NT2/D1 (cell line): ENCODE measurements around the gene APOA1.

Source experiments
- DNase-seq: peaks from one replicate; pipeline ENCODE4 v3.0.0-alpha.2; 2011; ENCODE audit warnings: low read depth, low spot score
- H3K27me3 ChIP-seq: 2 replicates; pipeline ENCODE4 v1.6.0; 2011; ENCODE audit warnings: mild to moderate bottlenecking; ENCODE audit not compliant: insufficient read length, insufficient read depth
- H3K36me3 ChIP-seq: 2 replicates; pipeline ENCODE4 v1.6.1; 2011; ENCODE audit warnings: mild to moderate bottlenecking, low read length, mixed read lengths; ENCODE audit not compliant: insufficient read depth, insufficient read length
- H3K4me1 ChIP-seq: 2 replicates; pipeline ENCODE4 v1.5.1; 2011; ENCODE audit not compliant: insufficient read depth, insufficient read length
- H3K4me3 ChIP-seq: 2 replicates; pipeline ENCODE4 v1.5.1; 2011; ENCODE audit warnings: low read depth; ENCODE audit not compliant: insufficient read length
- H3K9ac ChIP-seq: 2 replicates; pipeline ENCODE4 v1.6.0; 2011; ENCODE audit warnings: low read depth; ENCODE audit not compliant: insufficient read length
- H3K9me3 ChIP-seq: 2 replicates; pipeline ENCODE4 v1.5.1; 2011; ENCODE audit warnings: mild to moderate bottlenecking, low read length; ENCODE audit not compliant: insufficient read depth
- SUZ12 ChIP-seq: IDR thresholded peaks from 2 replicates; pipeline ENCODE4 v1.6.1; 2011; ENCODE audit not compliant: insufficient read length, insufficient read depth; ENCODE audit errors: extremely low read depth
- YY1 ChIP-seq: IDR thresholded peaks from 2 replicates; pipeline ENCODE4 v1.6.1; 2011; ENCODE audit not compliant: insufficient read length, insufficient read depth
- ZNF274 ChIP-seq: IDR thresholded peaks from 2 replicates; pipeline ENCODE4 v1.6.1; 2011; ENCODE audit warnings: mild to moderate bottlenecking, low read depth, low read length

Gene APOA1

GRCh38 chr11:116837231-116838091 is at the start of gene APOA1:
Gene APOA1, minus strand, starts transcription at chr11:116837622. Its CDS starts 235 bp downstream, at chr11:116837387.
- peaks cover 21% of the 10 kb centered on the region for H3K4me1 ChIP-seq
- TF ChIP-seq SUZ12 (no peak), YY1 (no peak), ZNF274 (no peak)
- peak within 1 kb of the TSS; percentile 61 for H3K9ac ChIP-seq
- no peak within 1 kb of the TSS for H3K4me3 ChIP-seq
- H3K36me3 ChIP-seq, result no peaks in the 10 kb centered on the region
- peak; percentile 38 for DNase-seq
- no peaks in the 10 kb centered on the region for H3K9me3 ChIP-seq
- H3K27me3 ChIP-seq, result no peaks in the 10 kb centered on the region

- TF ChIP-seq SUZ12, result no peak
- TF ChIP-seq ZNF274, result no peak
- TF ChIP-seq YY1, result no peak
- DNase-seq, result no peak
- no peak overlapping the region for H3K9ac ChIP-seq
- H3K4me3 ChIP-seq, result no peak overlapping the region
- H3K4me1 ChIP-seq, result no peaks in the 10 kb centered on the region
- peaks cover 6% of the 10 kb centered on the region for H3K36me3 ChIP-seq
- H3K9me3 ChIP-seq, result no peaks in the 10 kb centered on the region
- H3K27me3 ChIP-seq, result no peaks in the 10 kb centered on the region
These were observed 48.7 kb upstream of the APOA1 start for GRCh38 chr11:116885951-116886655.

- Histone ChIP-seq H3K36me3 (no peaks in the 10 kb centered on the region), H3K9ac (no peak overlapping the region), H3K4me1 (no peaks in the 10 kb centered on the region), H3K9me3 (no peaks in the 10 kb centered on the region), H3K27me3 (no peaks in the 10 kb centered on the region), H3K4me3 (no peak overlapping the region)
- DNase-seq, result no peak
- no peak for TF ChIP-seq YY1
- no peak for TF ChIP-seq SUZ12
These were observed 45.0 kb upstream of the APOA1 start for GRCh38 chr11:116882386-116882785.

GRCh38 chr11:116881143-116881542 is 43.7 kb upstream of the APOA1 start:
- no peak for DNase-seq
- H3K4me3 ChIP-seq, result no peak overlapping the region
- H3K27me3 ChIP-seq, result no peaks in the 10 kb centered on the region
- no peaks in the 10 kb centered on the region for H3K9me3 ChIP-seq
- H3K4me1 ChIP-seq, result no peaks in the 10 kb centered on the region
- H3K36me3 ChIP-seq, result peaks cover 9% of the 10 kb centered on the region
- no peak for TF ChIP-seq ZNF274
- no peak for TF ChIP-seq SUZ12
- no peak for TF ChIP-seq YY1
- H3K9ac ChIP-seq, result no peak overlapping the region

- peaks cover 21% of the 10 kb centered on the region for H3K36me3 ChIP-seq
- H3K9me3 ChIP-seq, result no peaks in the 10 kb centered on the region
- TF ChIP-seq YY1, result no peak
- no peak for TF ChIP-seq ZNF274
- no peak for TF ChIP-seq SUZ12
- H3K9ac ChIP-seq, result no peak overlapping the region
- DNase-seq, result peak; percentile 36
- no peaks in the 10 kb centered on the region for H3K4me1 ChIP-seq
- no peak overlapping the region for H3K4me3 ChIP-seq
- H3K27me3 ChIP-seq, result no peaks in the 10 kb centered on the region
These were observed 42.6 kb upstream of the APOA1 start for GRCh38 chr11:116879800-116880625.

- no peak for DNase-seq
- no peaks in the 10 kb centered on the region for H3K4me1 ChIP-seq
- peaks cover 50% of the 10 kb centered on the region for H3K36me3 ChIP-seq
- H3K4me3 ChIP-seq, result no peak overlapping the region
- H3K9ac ChIP-seq, result no peak overlapping the region
- no peaks in the 10 kb centered on the region for H3K27me3 ChIP-seq
- H3K9me3 ChIP-seq, result no peaks in the 10 kb centered on the region
- TF ChIP-seq SUZ12 (no peak), ZNF274 (no peak)
These were observed 39.2 kb upstream of the APOA1 start for GRCh38 chr11:116876656-116877055.
